Testis (tissue), 3 donors: ENCODE measurements around the gene SHOC1. TPM values are rescaled to one million over a fixed set of nuclear protein-coding genes. Genes with fewer than 3 reads are reported as not detected.
A peak's percentile ranks its signal among the peaks of the same experiment; 100 is the strongest.

ENCODE experiments used
- DNase-seq: peaks from one replicate; pipeline ENCODE4 v3.0.0-alpha.2; 2019
- H3K27ac ChIP-seq, 2 donors: fragments of 200-600 bp; sonication (generic); one replicate each; pipeline ENCODE4 v1.5.1; 2019
- H3K27me3 ChIP-seq: fragments of 200-600 bp; sonication (generic); one replicate; pipeline ENCODE4 v1.5.1; 2019
- H3K36me3 ChIP-seq: fragments of 200-600 bp; sonication (generic); one replicate; pipeline ENCODE4 v1.5.1; 2017; ENCODE audit warnings: low read depth; ENCODE audit errors: missing control alignments
- H3K4me1 ChIP-seq: fragments of 200-600 bp; sonication (generic); one replicate; pipeline ENCODE4 v1.5.1; 2019
- H3K4me3 ChIP-seq, 2 donors: fragments of 200-600 bp; sonication (generic); one replicate each; pipeline ENCODE4 v1.5.1; 2017 to 2019
- H3K9me3 ChIP-seq: fragments of 200-600 bp; sonication (generic); one replicate; pipeline ENCODE4 v1.5.1; 2017
- POLR2A ChIP-seq: fragments of 450-650 bp; IDR thresholded peaks from one replicate; pipeline ENCODE4 v1.6.1; 2017; ENCODE audit warnings: antibody characterized with exemption, mild to moderate bottlenecking, moderate library complexity
- WGBS, 2 donors: methylation state at CpG; one replicate each; pipeline ENCODE4 v1.1.5; 2018; 5-methylcytosine and 5-hydroxymethylcytosine counted together
- intact Hi-C: fragments of 100-400 bp; cut with DNase I; formaldehyde crosslinking; loops from one replicate; pipeline ENCODE4 v1.15.1; 2023; ENCODE audit warnings: low total_unique reads
- polyA plus RNA-seq: library from polyadenylated mRNA; stranded (reverse); fragments of 350-450 nt; fragmentation: Illumina TruSeq; extraction: RNeasy Lipid Tissue Mini Kit (QIAGEN cat#74804); gene quantifications from one replicate; pipeline ENCODE4 v1.2.3, GENCODE V29; 2014; ENCODE audit warnings: low read depth, low replicate concordance; ENCODE audit not compliant: insufficient read depth
- total RNA-seq, 2 donors: library from RNA; depleted of rRNA; stranded (reverse); fragments of >200 nt; gene quantifications; one replicate each; pipeline ENCODE4 v1.2.3, GENCODE V29; 2016
- TF ChIP-seq, protein P1 (sequence below), 3 experiments: fragments of 450-650 bp in 2 of 3; fragments of 200-600 bp in 1 of 3; sonication (generic) in 1 of 3; IDR thresholded peaks; one replicate each; pipeline ENCODE4 v1.5.1; 2016 to 2019; ENCODE audit warnings: antibody characterized with exemption in 3 of 3, mild to moderate bottlenecking in 2 of 3, moderate library complexity in 1 of 3

SHOC1 gene
- total and polyA plus RNA-seq, 3 donors from 2014 or later, result 14.9 to 36.8 (median 25.9) TPM

DNA sequence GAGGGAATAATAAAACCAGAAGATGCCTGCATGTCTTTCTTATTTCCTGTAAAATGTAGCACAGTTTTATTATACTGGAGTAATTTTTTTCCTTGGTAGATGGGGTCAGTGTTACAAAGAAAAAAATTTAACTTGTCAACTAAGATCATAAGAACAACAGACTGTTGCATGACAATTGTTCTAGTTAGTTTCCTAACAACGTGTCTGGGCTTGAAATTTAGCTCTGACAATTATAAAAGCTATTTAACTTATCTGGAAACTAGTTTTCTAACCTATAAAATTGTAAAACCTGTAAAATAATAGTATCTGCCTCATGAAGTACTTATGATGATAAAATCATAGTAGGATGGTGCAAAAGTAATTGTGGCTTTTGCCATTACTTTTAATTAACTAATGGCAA, 4.9 kb downstream of the SHOC1 start:
- Histone ChIP-seq H3K4me3 (no peak overlapping the region), H3K9me3 (no peaks in the 10 kb centered on the region), H3K27me3 (no peaks in the 10 kb centered on the region), H3K4me1 (no peaks in the 10 kb centered on the region), H3K27ac (no peak overlapping the region), H3K36me3 (no peaks in the 10 kb centered on the region)
- WGBS, 2 donors, result 87 to 88% methylated on average over 1 of the region's 1 CpG
- no peak for TF ChIP-seq POLR2A
- TF ChIP-seq, protein P1, sequence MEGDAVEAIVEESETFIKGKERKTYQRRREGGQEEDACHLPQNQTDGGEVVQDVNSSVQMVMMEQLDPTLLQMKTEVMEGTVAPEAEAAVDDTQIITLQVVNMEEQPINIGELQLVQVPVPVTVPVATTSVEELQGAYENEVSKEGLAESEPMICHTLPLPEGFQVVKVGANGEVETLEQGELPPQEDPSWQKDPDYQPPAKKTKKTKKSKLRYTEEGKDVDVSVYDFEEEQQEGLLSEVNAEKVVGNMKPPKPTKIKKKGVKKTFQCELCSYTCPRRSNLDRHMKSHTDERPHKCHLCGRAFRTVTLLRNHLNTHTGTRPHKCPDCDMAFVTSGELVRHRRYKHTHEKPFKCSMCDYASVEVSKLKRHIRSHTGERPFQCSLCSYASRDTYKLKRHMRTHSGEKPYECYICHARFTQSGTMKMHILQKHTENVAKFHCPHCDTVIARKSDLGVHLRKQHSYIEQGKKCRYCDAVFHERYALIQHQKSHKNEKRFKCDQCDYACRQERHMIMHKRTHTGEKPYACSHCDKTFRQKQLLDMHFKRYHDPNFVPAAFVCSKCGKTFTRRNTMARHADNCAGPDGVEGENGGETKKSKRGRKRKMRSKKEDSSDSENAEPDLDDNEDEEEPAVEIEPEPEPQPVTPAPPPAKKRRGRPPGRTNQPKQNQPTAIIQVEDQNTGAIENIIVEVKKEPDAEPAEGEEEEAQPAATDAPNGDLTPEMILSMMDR (IDR thresholded peaks at IDR 0.05), result no peak
- no peak for DNase-seq
- intact Hi-C loops, result no loop called here

DNA sequence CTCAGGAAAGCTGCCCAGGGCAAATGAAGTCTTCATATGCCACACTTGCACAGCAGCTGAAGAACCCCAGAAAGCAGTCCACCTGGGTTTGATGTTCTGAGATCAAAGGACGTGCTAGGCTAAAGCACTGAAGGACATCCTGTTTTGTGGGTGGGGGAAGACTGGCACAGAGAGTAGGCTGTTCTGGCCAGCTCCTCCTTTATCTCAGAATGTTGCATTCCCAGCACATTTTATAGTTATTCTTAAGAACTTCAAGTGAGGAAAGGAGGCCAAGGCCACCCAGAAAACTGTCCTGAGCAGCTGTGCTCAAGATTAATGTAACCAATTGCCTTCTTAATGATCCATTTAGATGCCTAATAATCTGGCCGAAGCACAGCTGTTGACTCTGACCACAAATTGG, 10.9 kb downstream of the SHOC1 start:
- 20 to 48% methylated on average over 2 of the region's 2 CpGs for WGBS, 2 donors
- intact Hi-C loops, result no loop called here
- Histone ChIP-seq H3K27ac (peak overlapping the region; percentile 42 to 69), H3K4me1 (peaks cover 8% of the 10 kb centered on the region), H3K4me3 (peak overlapping the region in 1 of 2 donors; percentile 29), H3K27me3 (no peaks in the 10 kb centered on the region), H3K9me3 (no peaks in the 10 kb centered on the region), H3K36me3 (no peaks in the 10 kb centered on the region)
- TF ChIP-seq POLR2A, result no peak
- TF ChIP-seq, protein P1 (IDR thresholded peaks at IDR 0.05), result no peak
- DNase-seq, result peak; percentile 91

DNA sequence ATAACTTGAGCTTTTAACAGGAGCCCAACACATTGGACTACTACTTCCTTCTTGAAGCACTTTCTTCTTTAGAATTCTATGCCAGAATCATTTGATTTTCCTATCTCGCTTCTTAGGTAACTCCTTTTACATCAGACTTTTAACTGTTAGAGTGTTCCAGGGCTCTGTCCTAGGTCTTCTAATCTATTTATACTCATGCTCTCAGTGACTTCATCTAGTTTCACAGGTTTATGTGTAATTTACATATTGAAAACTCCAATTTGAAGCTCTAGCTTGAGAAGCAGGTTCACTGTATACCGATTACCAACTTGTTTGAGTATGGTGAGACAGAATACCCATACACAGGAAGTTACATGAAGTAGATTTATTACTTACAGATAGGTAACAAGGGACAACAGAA, 11.3 kb downstream of the SHOC1 start:
- peaks cover 8% of the 10 kb centered on the region for H3K4me1 ChIP-seq
- 38 to 64% methylated on average over 2 of the region's 2 CpGs for WGBS, 2 donors
- H3K36me3 ChIP-seq, result no peaks in the 10 kb centered on the region
- no peaks in the 10 kb centered on the region for H3K9me3 ChIP-seq
- H3K27me3 ChIP-seq, result no peaks in the 10 kb centered on the region
- no peak for DNase-seq
- peak overlapping the region; percentile 42 to 69 for H3K27ac ChIP-seq
- TF ChIP-seq, protein P1 (IDR thresholded peaks at IDR 0.05), result no peak
- no peak for TF ChIP-seq POLR2A
- H3K4me3 ChIP-seq, result peak overlapping the region in 1 of 2 donors; percentile 29
- intact Hi-C loops, result no loop called here

DNA sequence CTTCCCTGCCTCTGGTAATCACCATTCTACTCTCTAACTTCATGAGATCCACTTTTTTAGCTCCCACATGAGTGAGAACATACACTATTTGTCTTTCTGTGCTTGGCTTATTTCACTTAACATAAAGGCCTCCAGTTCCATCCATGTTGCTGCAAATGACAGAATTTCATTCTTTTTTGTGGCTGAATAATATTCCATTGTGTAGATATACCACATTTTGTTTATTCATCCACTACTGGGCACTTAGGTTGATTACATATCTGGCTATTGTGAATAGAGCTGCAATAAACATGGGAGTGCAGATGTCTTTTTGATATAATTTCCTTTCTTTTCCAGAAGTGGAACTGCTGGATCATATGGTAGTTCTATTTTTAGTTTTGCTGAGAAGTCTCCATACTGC, 28.7 kb downstream of the SHOC1 start:
- no peaks in the 10 kb centered on the region for H3K36me3 ChIP-seq
- no peaks in the 10 kb centered on the region for H3K9me3 ChIP-seq
- H3K27ac ChIP-seq, result no peak overlapping the region
- no peaks in the 10 kb centered on the region for H3K27me3 ChIP-seq
- DNase-seq, result no peak
- TF ChIP-seq POLR2A, result no peak
- TF ChIP-seq, protein P1 (IDR thresholded peaks at IDR 0.05), result no peak
- intact Hi-C loops, result no loop called here
- no peaks in the 10 kb centered on the region for H3K4me1 ChIP-seq
- H3K4me3 ChIP-seq, result no peak overlapping the region

DNA sequence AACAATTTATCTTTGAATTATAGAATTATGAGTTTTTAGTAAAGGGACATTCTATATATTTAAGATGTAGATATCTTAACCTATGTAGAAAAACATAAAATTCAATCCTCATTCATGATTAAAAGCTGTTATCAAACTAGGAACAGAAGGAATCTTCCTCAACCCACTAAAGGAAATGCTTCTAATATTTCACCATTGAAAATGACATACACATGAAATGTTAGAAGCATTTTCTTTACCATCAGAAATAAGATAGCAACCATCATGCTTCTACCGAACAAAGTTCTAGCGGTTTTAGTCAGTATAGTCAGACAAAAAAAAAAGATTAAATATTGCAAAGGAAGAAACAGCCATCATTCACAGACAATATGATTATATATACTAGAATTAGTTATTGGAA, 32.2 kb downstream of the SHOC1 start:
- Histone ChIP-seq H3K9me3 (no peaks in the 10 kb centered on the region), H3K36me3 (no peaks in the 10 kb centered on the region), H3K4me3 (no peak overlapping the region), H3K27ac (no peak overlapping the region), H3K27me3 (no peaks in the 10 kb centered on the region), H3K4me1 (no peaks in the 10 kb centered on the region)
- DNase-seq, result no peak
- 58 to 65% methylated on average over 2 of the region's 2 CpGs for whole genome bisulfite sequencing, 2 donors
- intact Hi-C loops, result no loop called here
- no peak for TF ChIP-seq POLR2A
- TF ChIP-seq, protein P1 (IDR thresholded peaks at IDR 0.05), result no peak
